Right renal cortex interstitium (tissue), 3 donors: ENCODE data around the gene POU6F2. TPM values are rescaled to one million over a fixed set of nuclear protein-coding genes. Genes with fewer than 3 reads are reported as not detected.

ENCODE experiments used
- DNase-seq, 3 donors: peaks; one replicate each; pipeline ENCODE4 v3.0.0-alpha.2; 2013; ENCODE audit warnings: low read depth in 3 of 3, low spot score in 2 of 3
- polyA plus RNA-seq, 3 donors: library from polyadenylated mRNA; unstranded; fragments of 120-200 nt; gene quantifications; one replicate each; pipeline ENCODE4 v1.2.1, GENCODE V29; 2013; ENCODE audit not compliant: insufficient read length in 3 of 3

Gene POU6F2
- polyA plus RNA-seq, 3 donors = 0.07 to 0.19 (median 0.17) TPM

DNA sequence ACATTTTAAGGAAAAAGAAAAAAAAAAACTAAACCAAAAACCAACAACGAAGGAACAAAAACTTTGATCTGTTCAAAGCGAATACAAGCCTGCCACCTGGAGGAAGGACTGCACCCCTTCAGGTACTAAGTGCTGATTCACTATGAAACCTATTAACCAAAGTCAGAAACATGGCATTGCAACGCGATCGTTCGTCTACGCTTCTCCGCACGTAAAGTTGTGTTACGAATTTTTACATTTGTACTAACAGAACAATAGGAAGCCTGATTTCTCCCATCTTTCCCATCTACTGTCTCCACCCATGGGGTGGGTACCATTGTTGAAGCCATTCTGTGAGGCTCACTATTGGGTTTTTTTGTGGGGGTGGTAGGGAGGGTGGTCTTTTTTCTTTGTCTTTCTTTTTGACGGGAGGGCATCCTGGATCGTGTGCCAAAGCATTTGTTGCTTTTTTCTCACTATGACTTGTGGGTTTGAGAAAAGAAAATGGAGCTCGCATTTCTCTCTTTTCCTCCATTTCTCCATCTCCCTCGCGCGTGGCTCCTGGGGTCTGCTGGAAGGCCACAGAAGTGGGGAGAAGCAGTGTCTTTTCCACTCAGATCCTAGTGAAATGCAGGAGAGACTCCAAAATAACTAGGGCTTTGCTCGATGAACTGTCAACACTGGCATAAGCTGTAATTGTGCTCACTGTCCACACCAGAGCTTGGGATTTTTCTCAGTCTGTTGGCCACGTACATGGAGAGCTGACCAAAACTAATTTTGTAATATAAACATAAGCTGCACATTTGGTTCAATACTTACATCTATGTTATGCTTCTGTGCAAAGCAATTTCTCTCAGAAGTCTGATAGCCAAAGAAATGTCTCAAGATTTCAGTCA is 487.6 kb downstream of the POU6F2 start:
- peak; percentile 23 to 57 (median 25) for DNase-seq

GRCh38 chr7:39468261-39468660 is 490.6 kb downstream of the POU6F2 start:
- no peak for DNase-seq

DNA sequence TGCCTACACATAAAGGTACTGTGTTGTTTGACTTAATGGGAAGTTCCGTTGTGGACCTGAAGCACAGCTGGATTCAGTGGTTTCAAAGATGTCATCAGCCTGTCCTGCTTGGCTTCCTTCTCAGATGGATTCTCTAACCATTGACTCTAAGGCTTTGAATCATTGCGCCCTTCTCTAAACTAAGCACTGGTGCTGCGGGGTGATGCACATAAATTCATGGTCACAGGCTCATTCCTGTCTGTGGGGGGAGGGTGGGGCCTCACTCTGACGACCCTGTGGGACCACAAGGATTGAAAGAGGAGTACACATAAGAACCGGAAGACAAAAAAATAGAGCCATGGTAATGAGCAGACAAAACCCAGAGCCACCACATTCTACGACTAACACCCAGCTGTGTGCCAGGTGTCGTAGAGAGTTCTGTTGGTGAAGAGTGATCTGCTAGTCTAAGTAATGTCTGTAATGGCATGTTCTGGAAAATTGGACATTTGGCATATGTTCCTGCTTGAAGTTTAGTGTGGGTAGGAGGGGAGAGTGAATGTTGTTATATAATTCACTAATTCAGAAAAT is 491.2 kb downstream of the POU6F2 start:
- DNase-seq = no peak

DNA sequence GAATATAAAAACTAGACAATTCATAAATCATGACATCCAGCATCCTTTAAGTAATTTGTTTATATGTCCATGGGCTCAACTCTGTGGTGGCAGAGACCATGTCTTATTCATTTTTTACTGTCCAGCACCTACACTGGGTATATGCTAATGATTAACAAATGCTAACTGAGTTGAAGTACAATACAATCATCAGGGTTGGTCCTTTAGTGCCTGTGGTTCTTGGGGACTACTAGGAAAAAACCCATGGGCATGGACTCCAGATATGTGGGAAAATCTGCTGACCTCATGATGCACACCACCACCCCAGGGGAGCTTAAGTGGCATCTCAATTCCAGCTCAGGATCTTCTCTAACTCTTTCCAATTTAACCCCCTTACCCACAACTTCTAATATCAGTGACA is 503.2 kb downstream of the POU6F2 start:
- DNase-seq = no peak

DNA sequence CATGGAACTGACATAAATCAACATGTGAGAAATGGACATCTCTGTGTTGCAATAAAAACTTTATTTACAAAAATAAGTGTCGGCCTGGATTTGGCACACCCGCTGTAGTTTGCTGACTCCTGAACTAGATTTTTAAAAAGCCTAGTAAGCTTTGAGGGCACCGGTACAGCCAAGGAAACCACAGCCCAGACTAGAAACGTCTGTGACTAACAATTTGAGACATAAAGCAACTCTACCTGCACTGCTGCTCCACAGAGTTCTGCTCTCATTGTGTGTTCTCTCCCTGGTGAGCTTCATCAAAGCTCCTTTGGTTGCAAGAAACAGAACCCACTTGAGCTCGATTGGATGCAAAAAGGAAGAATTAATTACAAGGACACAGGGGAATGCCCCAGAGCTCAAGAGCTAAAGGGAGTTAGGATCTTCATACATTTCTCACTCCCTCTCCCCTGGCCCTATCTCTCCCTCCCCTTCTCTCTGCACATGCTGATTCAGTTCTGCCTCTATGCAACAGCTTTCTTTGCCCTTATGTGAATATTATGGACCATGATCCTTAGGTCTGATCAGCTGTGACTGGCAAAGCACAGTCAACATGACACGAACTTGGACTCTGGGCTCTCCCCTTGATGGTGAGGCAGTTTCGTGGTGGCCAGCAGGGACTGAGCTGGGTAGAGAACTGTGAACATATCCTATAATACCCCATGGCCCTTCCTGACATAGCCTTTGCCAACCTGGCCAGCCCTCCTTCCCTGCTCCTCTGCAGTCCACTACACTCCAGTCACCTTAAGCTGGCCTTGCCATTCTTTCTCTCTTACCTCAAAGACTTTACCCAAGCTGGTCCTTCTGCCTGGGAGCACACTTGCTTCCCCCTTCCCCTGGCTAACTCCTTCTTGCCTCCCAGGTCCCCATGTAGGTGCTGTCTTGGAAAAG is 511.0 kb downstream of the POU6F2 start:
- no peak for DNase-seq

DNA sequence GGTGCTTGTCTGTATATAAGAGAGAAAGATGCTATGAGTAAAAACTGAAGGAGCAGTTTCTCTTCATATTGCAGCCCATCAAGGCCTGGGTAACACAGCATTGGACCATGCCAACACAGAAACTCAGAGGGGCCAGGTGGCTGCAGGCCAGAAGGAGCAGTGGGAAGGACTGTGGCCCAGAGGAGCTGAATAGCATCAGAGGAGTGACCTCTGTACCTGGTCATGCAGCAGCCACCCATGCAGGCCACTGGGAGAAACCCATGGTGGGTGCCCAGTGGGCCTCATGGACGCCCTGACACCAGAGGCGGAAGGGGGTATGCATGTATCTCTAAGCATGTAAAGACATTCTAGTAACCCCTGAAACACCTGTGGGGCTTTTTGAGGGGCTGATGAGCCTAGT is 512.6 kb downstream of the POU6F2 start:
- no peak for DNase-seq

DNA sequence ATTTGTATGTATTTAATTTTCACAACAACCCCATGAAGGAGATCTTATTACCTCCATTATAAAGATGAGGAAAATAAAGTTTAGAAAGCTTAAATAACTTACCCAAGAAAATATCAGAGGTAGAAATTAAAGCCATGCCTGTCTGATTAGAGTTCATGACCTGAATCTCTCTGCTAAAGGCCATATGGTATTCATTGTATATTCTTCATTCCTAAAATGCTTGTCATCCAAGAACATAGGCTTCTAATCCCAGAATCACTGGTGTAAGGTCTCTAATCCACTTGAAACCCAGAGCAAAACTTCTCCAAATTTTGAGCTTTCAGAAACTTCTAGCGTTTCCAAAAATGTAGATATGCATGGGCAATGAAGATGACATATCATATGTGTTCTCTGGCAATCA is 516.2 kb downstream of the POU6F2 start:
- no peak for DNase-seq

GRCh38 chr7:39501358-39501757 is 523.6 kb downstream of the POU6F2 start:
- no peak for DNase-seq

GRCh38 chr7:39504963-39505362 is 527.3 kb downstream of the POU6F2 start:
- no peak for DNase-seq

GRCh38 chr7:39507866-39508551 is 530.3 kb downstream of the POU6F2 start:
- DNase-seq = no peak

GRCh38 chr7:39509436-39509835 is 531.7 kb downstream of the POU6F2 start:
- no peak for DNase-seq

- no peak for DNase-seq
Observed at GRCh38 chr7:39509912-39510311, 532.2 kb downstream of the POU6F2 start.

- no peak for DNase-seq
Observed at GRCh38 chr7:39510864-39511354, 533.2 kb downstream of the POU6F2 start.

GRCh38 chr7:39515534-39516228 is 538.0 kb downstream of the POU6F2 start:
- DNase-seq = no peak

DNA sequence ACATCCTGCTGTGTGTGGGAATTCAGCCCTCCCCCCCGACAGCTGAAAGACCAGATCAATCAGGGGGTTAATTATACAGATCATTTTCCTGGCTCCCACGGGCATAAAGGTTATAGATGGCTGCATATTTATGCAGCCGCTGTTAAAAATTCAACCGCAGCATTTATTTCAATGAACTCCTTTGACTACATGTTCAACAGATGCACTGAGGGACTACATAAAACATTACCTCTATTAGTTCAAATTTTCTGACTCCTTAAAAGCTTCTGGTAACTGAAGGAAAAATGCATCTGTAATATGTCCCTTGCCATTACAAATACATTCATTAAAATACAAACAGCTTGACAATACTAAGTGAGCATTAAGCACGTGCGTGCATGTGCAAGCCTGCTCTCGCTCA is 538.8 kb downstream of the POU6F2 start:
- DNase-seq = no peak

DNA sequence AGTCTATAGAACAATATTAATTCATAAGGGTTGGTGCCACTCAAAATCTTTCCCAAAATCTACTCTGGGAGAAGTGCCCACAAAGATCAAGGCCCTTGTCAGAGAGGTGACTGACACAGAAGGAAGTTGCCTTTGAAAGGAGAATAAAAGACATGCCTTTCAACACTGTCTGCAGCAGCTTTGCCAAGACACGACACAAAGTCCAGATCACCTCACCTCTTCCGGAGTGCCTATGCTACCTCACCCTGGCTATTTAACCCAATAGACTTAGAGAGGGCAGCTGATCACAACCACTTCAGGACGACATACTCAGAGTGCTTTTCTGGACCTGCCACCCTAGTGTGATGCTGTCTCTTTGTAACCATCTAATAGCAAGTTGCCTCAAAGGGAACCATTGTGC is 539.5 kb downstream of the POU6F2 start:
- DNase-seq = no peak
